Neutrophil (primary cell): ENCODE results near the gene NMT1.
A peak's percentile ranks its signal among the peaks of the same experiment; 100 is the strongest.
"Not testable (repeated sequence)": the region's sequence is repeated elsewhere in the genome, so short reads cannot be mapped to it uniquely, and the experiment has no call there.

Source experiments
- H3K27ac ChIP-seq: fragments of 200-600 bp; sonication (generic); 2 replicates; pipeline ENCODE4 v1.5.1; 2016; ENCODE audit warnings: mild to moderate bottlenecking, moderate library complexity
- H3K27me3 ChIP-seq: fragments of 200-600 bp; sonication (generic); 2 replicates; pipeline ENCODE4 v1.6.0; 2016; ENCODE audit warnings: mild to moderate bottlenecking
- H3K36me3 ChIP-seq: fragments of 200-600 bp; sonication (generic); 2 replicates; pipeline ENCODE4 v1.5.1; 2017
- H3K4me1 ChIP-seq, 2 experiments: fragments of 200-600 bp in 1 of 2; sonication (generic) in 1 of 2; 1 replicate in 1 of 2; 2 replicates in 1 of 2; pipeline versions ENCODE4 v1.5.1 to v1.6.1; 2013 to 2016; ENCODE audit warnings: low read depth in 1 of 2, low read length in 1 of 2, mild to moderate bottlenecking in 1 of 2, moderate library complexity in 1 of 2; ENCODE audit not compliant: control insufficient read depth in 1 of 2, insufficient read depth in 1 of 2
- H3K4me3 ChIP-seq, 2 experiments: fragments of 200-600 bp in 1 of 2; sonication (generic) in 1 of 2; 1 replicate in 1 of 2; 2 replicates in 1 of 2; pipeline ENCODE4 v1.5.1; 2013 to 2016; ENCODE audit warnings: low read depth in 1 of 2, low read length in 1 of 2, mild to moderate bottlenecking in 1 of 2, moderate library complexity in 1 of 2
- H3K9me3 ChIP-seq: fragments of 200-600 bp; sonication (generic); 2 replicates; pipeline ENCODE4 v1.5.1; 2016
- TF ChIP-seq, protein P1 (sequence below): fragments of 200-600 bp; sonication (generic); IDR thresholded peaks from 2 replicates; pipeline ENCODE4 v1.5.1; 2016; ENCODE audit warnings: antibody characterized with exemption

NMT1 gene

GRCh38 chr17:45050481-45051059, 10.5 kb upstream of the NMT1 start:
- TF ChIP-seq, protein P1, sequence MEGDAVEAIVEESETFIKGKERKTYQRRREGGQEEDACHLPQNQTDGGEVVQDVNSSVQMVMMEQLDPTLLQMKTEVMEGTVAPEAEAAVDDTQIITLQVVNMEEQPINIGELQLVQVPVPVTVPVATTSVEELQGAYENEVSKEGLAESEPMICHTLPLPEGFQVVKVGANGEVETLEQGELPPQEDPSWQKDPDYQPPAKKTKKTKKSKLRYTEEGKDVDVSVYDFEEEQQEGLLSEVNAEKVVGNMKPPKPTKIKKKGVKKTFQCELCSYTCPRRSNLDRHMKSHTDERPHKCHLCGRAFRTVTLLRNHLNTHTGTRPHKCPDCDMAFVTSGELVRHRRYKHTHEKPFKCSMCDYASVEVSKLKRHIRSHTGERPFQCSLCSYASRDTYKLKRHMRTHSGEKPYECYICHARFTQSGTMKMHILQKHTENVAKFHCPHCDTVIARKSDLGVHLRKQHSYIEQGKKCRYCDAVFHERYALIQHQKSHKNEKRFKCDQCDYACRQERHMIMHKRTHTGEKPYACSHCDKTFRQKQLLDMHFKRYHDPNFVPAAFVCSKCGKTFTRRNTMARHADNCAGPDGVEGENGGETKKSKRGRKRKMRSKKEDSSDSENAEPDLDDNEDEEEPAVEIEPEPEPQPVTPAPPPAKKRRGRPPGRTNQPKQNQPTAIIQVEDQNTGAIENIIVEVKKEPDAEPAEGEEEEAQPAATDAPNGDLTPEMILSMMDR: no peak
- Histone ChIP-seq H3K27me3 (no peaks in the 10 kb centered on the region), H3K9me3 (no peaks in the 10 kb centered on the region), H3K36me3 (no peaks in the 10 kb centered on the region), H3K4me1 (peaks cover 18 to 20% of the 10 kb centered on the region in 2 experiments), H3K4me3 (peak overlapping the region; percentile 76 to 79), H3K27ac (peak overlapping the region; percentile 85)

DNA sequence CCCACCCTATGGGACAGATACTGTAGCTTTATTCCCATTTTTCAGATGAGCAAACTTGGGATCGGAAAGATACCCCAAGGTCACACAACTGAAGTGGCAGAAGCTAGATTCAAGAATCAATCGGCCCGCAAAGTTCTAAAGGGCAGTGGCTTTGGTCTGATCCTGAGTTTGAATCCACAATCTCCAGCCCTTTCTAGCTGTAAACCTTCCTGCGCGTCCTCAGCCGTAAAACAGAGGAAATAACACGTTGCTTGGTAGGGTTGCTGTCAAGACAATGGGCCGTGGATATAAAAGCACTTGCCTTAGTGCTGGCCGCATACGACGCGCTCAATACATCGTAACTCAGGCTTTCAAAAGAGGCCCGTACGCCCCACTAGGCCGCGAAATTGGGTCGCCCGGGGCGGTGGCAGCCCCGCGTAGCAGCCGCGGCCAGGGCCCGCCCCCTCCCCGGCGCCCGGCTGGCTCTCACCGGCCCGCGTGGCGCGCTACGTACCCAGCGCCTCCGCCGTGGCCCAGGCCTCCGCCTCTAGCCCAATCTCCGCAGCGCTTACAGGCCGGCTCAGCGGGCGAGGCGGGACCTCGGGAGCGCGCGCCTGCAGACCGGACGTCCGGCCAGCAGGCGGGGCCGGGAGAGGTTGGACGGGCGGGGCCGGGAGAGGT, 9.9 kb upstream of the NMT1 start, which contains the start of gene DCAKD:
Gene DCAKD, minus strand, starts transcription at position 573 of the 660 bp plus-strand sequence. CDS start 16,747 bp downstream, outside the sequence.
- H3K36me3 ChIP-seq: no peaks in the 10 kb centered on the region
- TF ChIP-seq, protein P1: peak; percentile 73
- H3K4me3 ChIP-seq: peak within 1 kb of the TSS; percentile 76 to 79
- peak within 1 kb of the TSS; percentile 85 for H3K27ac ChIP-seq
- no peaks in the 10 kb centered on the region for H3K27me3 ChIP-seq
- H3K4me1 ChIP-seq: peaks cover 18 to 20% of the 10 kb centered on the region in 2 experiments
- H3K9me3 ChIP-seq: no peaks in the 10 kb centered on the region

DNA sequence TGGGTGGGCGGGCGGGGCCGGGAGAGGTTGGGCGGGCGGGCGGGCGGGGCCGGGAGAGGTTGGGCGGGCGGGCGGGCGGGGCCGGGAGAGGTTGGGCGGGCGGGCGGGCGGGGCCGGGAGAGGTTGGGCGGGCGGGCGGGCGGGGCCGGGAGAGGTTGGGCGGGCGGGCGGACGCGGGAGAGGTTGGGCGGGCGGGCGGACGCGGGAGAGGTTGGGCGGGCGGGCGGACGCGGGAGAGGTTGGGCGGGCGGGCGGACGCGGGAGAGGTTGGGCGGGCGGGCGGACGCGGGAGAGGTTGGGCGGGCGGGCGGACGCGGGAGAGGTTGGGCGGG, 9.4 kb upstream of the NMT1 start:
- H3K4me1 ChIP-seq: peaks cover 18 to 20% of the 10 kb centered on the region in 2 experiments
- not testable (repeated sequence) for H3K36me3 ChIP-seq, H3K27me3 ChIP-seq, H3K9me3 ChIP-seq
- H3K27ac ChIP-seq: peak overlapping the region; percentile 85
- H3K4me3 ChIP-seq: peak overlapping the region in 1 of 2 experiments; percentile 76

DNA sequence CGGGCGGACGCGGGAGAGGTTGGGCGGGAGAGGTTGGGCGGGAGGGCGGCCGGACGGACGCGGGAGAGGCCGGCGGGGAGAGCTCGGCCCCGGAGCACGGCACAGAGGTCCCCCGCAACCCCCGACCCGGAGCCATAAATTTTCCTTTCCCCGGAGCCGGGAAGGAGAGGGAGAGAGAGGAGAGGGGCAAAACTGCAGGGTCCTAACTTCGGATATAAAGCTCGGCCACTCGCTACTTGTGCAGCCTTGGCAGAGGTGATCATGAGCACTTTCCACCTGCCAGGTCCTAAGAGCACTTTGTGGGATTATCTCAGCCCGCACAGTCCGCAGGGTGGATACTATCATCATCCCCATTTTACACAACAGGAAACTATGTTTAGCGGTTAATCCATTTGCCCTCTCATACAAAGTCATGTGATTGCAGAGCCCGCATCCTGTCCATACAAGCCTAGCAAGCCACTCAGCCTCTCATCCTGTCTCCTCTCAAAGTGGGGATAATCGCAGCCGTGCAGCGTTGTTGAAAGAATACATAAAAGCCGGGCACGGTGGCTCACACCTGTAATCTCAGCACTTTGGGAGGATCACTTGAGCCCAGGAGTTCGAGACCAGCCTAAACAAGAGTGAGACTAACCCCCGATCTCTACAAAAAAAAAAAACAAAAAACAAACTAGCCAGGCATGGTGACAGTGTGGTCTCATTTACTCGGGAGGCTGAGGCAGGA, 8.9 kb upstream of the NMT1 start:
- H3K4me1 ChIP-seq: peaks cover 18 to 20% of the 10 kb centered on the region in 2 experiments
- no peaks in the 10 kb centered on the region for H3K36me3 ChIP-seq
- no peaks in the 10 kb centered on the region for H3K9me3 ChIP-seq
- H3K27ac ChIP-seq: peak overlapping the region; percentile 69
- peak overlapping the region; percentile 66 to 68 for H3K4me3 ChIP-seq
- no peaks in the 10 kb centered on the region for H3K27me3 ChIP-seq
- TF ChIP-seq, protein P1: no peak

DNA sequence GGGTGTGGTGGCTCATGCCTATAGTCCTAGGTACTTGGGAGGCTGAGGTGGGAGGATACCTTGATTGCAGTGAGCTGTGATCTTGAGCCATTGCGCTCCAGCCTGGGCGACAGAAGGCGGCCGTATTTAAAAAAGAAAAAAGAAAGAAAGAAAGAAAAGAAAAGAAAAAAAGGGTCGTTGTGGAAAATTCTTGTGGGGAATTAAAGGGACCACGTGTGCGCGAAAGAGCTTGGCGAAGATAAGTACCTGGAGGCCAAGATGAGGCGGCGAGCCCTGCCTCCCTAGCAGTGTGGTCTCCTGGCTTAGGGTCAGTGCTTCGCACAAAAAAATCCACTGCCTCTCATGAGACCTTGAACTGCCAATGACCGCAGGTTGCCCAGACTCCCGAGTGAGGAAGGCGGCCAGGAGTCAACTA, 728 bp upstream of the NMT1 start:
- H3K4me1 ChIP-seq: peaks cover 36 to 42% of the 10 kb centered on the region in 2 experiments
- peak overlapping the region; percentile 92 for H3K27ac ChIP-seq
- TF ChIP-seq, protein P1: no peak
- peak overlapping the region; percentile 61 to 97 for H3K4me3 ChIP-seq
- no peaks in the 10 kb centered on the region for H3K36me3 ChIP-seq
- H3K9me3 ChIP-seq: no peaks in the 10 kb centered on the region
- no peaks in the 10 kb centered on the region for H3K27me3 ChIP-seq
